K562 (cell line): ENCODE measurements around the gene ZFAND2B. TPM values are rescaled to one million over a fixed set of nuclear protein-coding genes. Genes with fewer than 3 reads are reported as not detected.

Experiments
- DACH1 ChIP-seq: fragments of 450-650 bp; IDR thresholded peaks from 2 replicates; pipeline ENCODE4 v1.6.1; 2018; ENCODE audit not compliant: partially characterized antibody
- HDAC1 ChIP-seq, 2 experiments: fragments of 450-650 bp; IDR thresholded peaks; 2 replicates each; pipeline ENCODE4 v1.6.1; 2016 to 2017; ENCODE audit warnings: inconsistent platforms in 1 of 2, mild to moderate bottlenecking in 1 of 2, moderate library complexity in 1 of 2
- SIN3A ChIP-seq, 2 experiments: fragments of 150-350 bp in 1 of 2; IDR thresholded peaks; 2 replicates each; pipeline ENCODE4 v1.6.1; 2011 to 2016; ENCODE audit warnings: borderline replicate concordance in 2 of 2, low read depth in 2 of 2, low read length in 2 of 2, mild to moderate bottlenecking in 2 of 2, moderate library complexity in 2 of 2; ENCODE audit not compliant: control insufficient read depth in 1 of 2
- ZBTB7A ChIP-seq: IDR thresholded peaks from 2 replicates; pipeline ENCODE4 v1.6.1; 2011; ENCODE audit warnings: low read depth, mild to moderate bottlenecking, low read length, moderate library complexity, borderline replicate concordance; ENCODE audit not compliant: control insufficient read depth
- polyA plus RNA-seq, 8 experiments: library from polyadenylated mRNA; depleted of rRNA in 4 of 8; stranded (reverse) in 5 of 8; unstranded in 3 of 8; fragments of >200 nt; fragmentation: Nextera tagmentation in 2 of 8; fragmentation: Illumina TruSeq in 1 of 8; extraction: Ambion mirVana in 2 of 8; extraction: Trizol in 1 of 8; gene quantifications; 2 replicates each; pipeline versions ENCODE4 v1.2.1 to v1.2.3, GENCODE V29; 2011 to 2014; ENCODE audit warnings: inconsistent platforms in 1 of 8, missing spikeins in 1 of 8
- total RNA-seq, 7 experiments: library from RNA; depleted of rRNA in 6 of 7; stranded (reverse); fragments of >200 nt in 6 of 7; fragmentation: Illumina TruSeq in 2 of 7; extraction: Trizol in 2 of 7; gene quantifications; 2 replicates each; pipeline versions ENCODE4 v1.2.1 to v1.2.3, GENCODE V29; 2011 to 2021; ENCODE audit warnings: low replicate concordance in 1 of 7
- TF ChIP-seq, protein P1 (sequence below), 3 experiments: IDR thresholded peaks in 2 of 3; conservative IDR thresholded peaks in 1 of 3; 2 replicates each; pipeline ENCODE4 v1.5.1; 2011 to 2012; ENCODE audit warnings: low read length in 3 of 3, mild to moderate bottlenecking in 3 of 3, control low read depth in 2 of 3, improper control_type of control experiment in 1 of 3, inconsistent platforms in 1 of 3, low read depth in 1 of 3, mixed read lengths in 1 of 3, moderate library complexity in 1 of 3; ENCODE audit not compliant: insufficient read depth in 2 of 3
- TF ChIP-seq, protein P2 (sequence below): sonication (generic); formaldehyde crosslinking; IDR thresholded peaks from 2 replicates; pipeline ENCODE4 v1.8.0; 2022; ENCODE audit warnings: missing genetic modification reagents, mild to moderate bottlenecking, moderate library complexity, borderline replicate concordance
- TF ChIP-seq, protein P3 (sequence below), 2 experiments: fragments of 450-650 bp; formaldehyde crosslinking in 1 of 2; IDR thresholded peaks; 2 replicates each; pipeline versions ENCODE4 v1.4.0 to v1.6.1; 2014 to 2020; ENCODE audit warnings: mild to moderate bottlenecking in 2 of 2, borderline replicate concordance in 1 of 2, low read depth in 1 of 2

ZFAND2B gene
- total and polyA plus RNA-seq, 9 of the 15 experiments (the other 6 are each of a cell fraction or from before 2014, with no cell fraction given): 9.9 to 33.3 (median 26.1) TPM

DNA sequence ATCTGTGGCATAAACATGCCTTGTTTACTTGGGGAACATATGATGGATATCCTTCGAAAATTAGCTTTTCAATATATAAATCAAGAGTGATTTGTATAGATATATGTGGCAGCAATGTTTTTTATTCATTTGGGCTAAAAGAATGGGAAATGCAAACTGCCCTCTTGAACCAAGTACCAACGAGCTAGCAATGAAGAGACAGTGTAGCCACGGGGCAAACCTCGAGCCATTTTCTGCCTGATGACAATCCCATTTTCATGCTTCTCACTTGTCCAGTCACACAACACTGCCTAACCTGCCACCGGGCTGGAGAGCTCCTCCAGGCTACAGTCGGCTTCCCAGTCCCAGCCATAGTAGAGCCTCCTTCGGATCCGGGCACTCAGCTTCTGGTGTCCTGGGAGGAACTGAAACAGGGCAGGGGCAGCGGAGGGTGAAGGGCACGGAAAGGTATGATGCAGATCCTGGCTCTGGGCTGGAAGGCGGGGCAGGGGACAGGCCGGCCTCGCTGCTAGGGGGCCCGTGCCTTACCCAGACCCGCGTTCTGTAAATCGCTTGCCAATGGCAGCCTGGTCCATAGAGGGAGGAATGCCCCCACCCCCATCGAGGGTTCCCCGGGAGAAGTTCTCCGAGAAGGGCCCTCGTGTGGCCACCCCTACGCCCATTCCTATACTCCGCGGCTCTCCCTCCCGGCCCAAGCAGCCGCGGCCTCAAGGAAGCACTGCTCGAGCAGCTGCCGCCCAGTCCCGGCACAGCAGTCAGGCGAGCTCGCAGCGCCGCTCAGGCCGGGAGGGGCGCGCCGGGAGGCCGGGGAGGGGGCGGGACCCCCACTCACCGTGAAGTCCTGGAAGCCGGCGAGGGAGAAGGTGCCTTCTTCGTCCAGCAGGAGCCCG is 30.4 kb upstream of the ZFAND2B start (continued):
- TF ChIP-seq DACH1 (no peak), ZBTB7A (peak; percentile 97), SIN3A (IDR thresholded peaks at IDR 0.05; ENCODE audit: borderline replicate concordance in 2 of 2, control insufficient read depth in 1 of 2, low read depth in 2 of 2, low read length in 2 of 2) (peak; percentile 11 to 27; a peak in 1 of 4 replicates), HDAC1 (IDR thresholded peaks at IDR 0.05) (peak in 1 of 2 experiments; percentile 19; a peak in 1 of 4 replicates)
- TF ChIP-seq, protein P1, sequence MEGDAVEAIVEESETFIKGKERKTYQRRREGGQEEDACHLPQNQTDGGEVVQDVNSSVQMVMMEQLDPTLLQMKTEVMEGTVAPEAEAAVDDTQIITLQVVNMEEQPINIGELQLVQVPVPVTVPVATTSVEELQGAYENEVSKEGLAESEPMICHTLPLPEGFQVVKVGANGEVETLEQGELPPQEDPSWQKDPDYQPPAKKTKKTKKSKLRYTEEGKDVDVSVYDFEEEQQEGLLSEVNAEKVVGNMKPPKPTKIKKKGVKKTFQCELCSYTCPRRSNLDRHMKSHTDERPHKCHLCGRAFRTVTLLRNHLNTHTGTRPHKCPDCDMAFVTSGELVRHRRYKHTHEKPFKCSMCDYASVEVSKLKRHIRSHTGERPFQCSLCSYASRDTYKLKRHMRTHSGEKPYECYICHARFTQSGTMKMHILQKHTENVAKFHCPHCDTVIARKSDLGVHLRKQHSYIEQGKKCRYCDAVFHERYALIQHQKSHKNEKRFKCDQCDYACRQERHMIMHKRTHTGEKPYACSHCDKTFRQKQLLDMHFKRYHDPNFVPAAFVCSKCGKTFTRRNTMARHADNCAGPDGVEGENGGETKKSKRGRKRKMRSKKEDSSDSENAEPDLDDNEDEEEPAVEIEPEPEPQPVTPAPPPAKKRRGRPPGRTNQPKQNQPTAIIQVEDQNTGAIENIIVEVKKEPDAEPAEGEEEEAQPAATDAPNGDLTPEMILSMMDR (IDR thresholded peaks at IDR 0.05 in 2 of 3, conservative IDR thresholded peaks at IDR 0.05 in 1 of 3; ENCODE audit: insufficient read depth in 2 of 3, low read depth in 1 of 3, low read length in 3 of 3): peak in 2 of 3 experiments; percentile 2 to 6; a peak in 1 of 6 replicates
- TF ChIP-seq, protein P2, sequence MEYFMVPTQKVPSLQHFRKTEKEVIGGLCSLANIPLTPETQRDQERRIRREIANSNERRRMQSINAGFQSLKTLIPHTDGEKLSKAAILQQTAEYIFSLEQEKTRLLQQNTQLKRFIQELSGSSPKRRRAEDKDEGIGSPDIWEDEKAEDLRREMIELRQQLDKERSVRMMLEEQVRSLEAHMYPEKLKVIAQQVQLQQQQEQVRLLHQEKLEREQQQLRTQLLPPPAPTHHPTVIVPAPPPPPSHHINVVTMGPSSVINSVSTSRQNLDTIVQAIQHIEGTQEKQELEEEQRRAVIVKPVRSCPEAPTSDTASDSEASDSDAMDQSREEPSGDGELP (CRISPR knock-in tag): peak; percentile 3; the same call in 1 of the 2 replicates
- TF ChIP-seq, protein P3, sequence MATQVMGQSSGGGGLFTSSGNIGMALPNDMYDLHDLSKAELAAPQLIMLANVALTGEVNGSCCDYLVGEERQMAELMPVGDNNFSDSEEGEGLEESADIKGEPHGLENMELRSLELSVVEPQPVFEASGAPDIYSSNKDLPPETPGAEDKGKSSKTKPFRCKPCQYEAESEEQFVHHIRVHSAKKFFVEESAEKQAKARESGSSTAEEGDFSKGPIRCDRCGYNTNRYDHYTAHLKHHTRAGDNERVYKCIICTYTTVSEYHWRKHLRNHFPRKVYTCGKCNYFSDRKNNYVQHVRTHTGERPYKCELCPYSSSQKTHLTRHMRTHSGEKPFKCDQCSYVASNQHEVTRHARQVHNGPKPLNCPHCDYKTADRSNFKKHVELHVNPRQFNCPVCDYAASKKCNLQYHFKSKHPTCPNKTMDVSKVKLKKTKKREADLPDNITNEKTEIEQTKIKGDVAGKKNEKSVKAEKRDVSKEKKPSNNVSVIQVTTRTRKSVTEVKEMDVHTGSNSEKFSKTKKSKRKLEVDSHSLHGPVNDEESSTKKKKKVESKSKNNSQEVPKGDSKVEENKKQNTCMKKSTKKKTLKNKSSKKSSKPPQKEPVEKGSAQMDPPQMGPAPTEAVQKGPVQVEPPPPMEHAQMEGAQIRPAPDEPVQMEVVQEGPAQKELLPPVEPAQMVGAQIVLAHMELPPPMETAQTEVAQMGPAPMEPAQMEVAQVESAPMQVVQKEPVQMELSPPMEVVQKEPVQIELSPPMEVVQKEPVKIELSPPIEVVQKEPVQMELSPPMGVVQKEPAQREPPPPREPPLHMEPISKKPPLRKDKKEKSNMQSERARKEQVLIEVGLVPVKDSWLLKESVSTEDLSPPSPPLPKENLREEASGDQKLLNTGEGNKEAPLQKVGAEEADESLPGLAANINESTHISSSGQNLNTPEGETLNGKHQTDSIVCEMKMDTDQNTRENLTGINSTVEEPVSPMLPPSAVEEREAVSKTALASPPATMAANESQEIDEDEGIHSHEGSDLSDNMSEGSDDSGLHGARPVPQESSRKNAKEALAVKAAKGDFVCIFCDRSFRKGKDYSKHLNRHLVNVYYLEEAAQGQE (IDR thresholded peaks at IDR 0.05; ENCODE audit: borderline replicate concordance): no peak
- TF ChIP-seq, protein P3 (CRISPR knock-in tag; IDR thresholded peaks at IDR 0.05; ENCODE audit: low read depth): no peak
